ENCODE measurements around the gene WIPF3.

WIPF3 gene

GRCh38 chr7:29809533-29810155 lies 3.3 kb downstream of the WIPF3 start:
- DNase-seq, result no peak

- no peak for DNase-seq
Measured at GRCh38 chr7:29810297-29810696, 4.0 kb downstream of the WIPF3 start.

- no peak for DNase-seq
Measured at GRCh38 chr7:29810813-29811482, 4.6 kb downstream of the WIPF3 start.

- DNase-seq, result no peak
Measured at GRCh38 chr7:29811586-29811985, 5.3 kb downstream of the WIPF3 start.

GRCh38 chr7:29812185-29812876 lies 6.0 kb downstream of the WIPF3 start:
- no peak for DNase-seq

- no peak for DNase-seq
Measured at GRCh38 chr7:29815181-29816105, 9.1 kb downstream of the WIPF3 start.

GRCh38 chr7:29818308-29818707 lies 12.0 kb downstream of the WIPF3 start:
- DNase-seq, result no peak

GRCh38 chr7:29825775-29826529 lies 19.6 kb downstream of the WIPF3 start:
- no peak for DNase-seq

- no peak for DNase-seq
Measured at GRCh38 chr7:29826530-29826822, 20.2 kb downstream of the WIPF3 start.

- no peak for DNase-seq
Measured at GRCh38 chr7:29826904-29827303, 20.6 kb downstream of the WIPF3 start.

GRCh38 chr7:29831705-29832104 lies 25.4 kb downstream of the WIPF3 start:
- no peak for DNase-seq

- DNase-seq, result no peak
Measured at GRCh38 chr7:29833929-29834328, 27.6 kb downstream of the WIPF3 start.

- DNase-seq, result no peak
Measured at GRCh38 chr7:29835718-29836117, 29.4 kb downstream of the WIPF3 start.

GRCh38 chr7:29839302-29839701 lies 33.0 kb downstream of the WIPF3 start:
- peak; percentile 83 for DNase-seq

- no peak for DNase-seq
Measured at GRCh38 chr7:29839921-29840320, 33.6 kb downstream of the WIPF3 start.

- DNase-seq, result no peak
Measured at GRCh38 chr7:29840701-29841100, 34.4 kb downstream of the WIPF3 start.

- DNase-seq, result no peak
Measured at GRCh38 chr7:29841926-29842701, 35.8 kb downstream of the WIPF3 start.

- no peak for DNase-seq
Measured at GRCh38 chr7:29843093-29843492, 36.8 kb downstream of the WIPF3 start.

GRCh38 chr7:29843726-29844125 lies 37.4 kb downstream of the WIPF3 start:
- no peak for DNase-seq

GRCh38 chr7:29844559-29844958 lies 38.3 kb downstream of the WIPF3 start:
- no peak for DNase-seq

GRCh38 chr7:29847496-29847895 lies 41.2 kb downstream of the WIPF3 start:
- no peak for DNase-seq

- DNase-seq, result no peak
Measured at GRCh38 chr7:29847916-29848315, 41.6 kb downstream of the WIPF3 start.

All from EL (cell line).